HG02840 (cell line): ENCODE data around the gene CDR2L.
"Not testable (repeated sequence)": the region's sequence is repeated elsewhere in the genome, so short reads cannot be mapped to it uniquely, and the experiment has no call there.

Experiments used
- ATAC-seq: cut with Tn5 transposase; IDR thresholded peaks from one replicate; pipeline ENCODE4 v1.9.1; 2021; ENCODE audit warnings: mild to moderate bottlenecking, moderate library complexity, moderate number of reproducible peaks; ENCODE audit not compliant: unreplicated experiment, low FRiP score

CDR2L gene

DNA sequence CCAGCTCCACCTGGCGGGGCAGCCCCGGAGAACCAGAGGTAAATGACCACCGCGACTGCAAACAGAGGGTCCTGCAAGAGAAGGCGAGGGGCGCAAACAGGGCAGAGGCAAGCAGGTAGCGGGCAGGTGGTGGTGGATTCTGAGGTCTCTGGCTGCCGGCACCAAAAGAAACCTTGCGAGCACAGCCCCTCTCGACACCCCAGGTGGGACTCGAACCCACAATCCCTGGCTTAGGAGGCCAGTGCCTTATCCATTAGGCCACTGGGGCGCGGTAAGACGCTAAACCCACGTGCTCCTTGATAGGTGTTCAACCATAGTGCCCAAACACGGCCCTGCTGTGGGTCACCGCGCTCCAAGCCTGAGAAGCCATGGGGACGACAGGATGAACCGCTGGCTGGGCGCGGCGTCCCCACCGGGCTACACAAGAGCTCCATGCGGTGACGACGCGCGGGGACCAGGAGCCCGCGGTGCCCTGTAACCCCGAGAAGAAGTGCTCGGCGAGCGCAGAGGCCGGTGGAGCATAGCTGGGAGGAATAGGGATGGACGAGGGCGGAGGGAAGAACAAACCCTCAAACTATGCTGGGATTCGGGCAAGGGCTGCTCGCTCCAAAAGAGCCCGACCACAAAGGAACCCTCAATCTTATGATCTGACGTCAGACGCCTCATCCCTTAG is 46.9 kb downstream of the CDR2L start:
- peak; percentile 42 for ATAC-seq

DNA sequence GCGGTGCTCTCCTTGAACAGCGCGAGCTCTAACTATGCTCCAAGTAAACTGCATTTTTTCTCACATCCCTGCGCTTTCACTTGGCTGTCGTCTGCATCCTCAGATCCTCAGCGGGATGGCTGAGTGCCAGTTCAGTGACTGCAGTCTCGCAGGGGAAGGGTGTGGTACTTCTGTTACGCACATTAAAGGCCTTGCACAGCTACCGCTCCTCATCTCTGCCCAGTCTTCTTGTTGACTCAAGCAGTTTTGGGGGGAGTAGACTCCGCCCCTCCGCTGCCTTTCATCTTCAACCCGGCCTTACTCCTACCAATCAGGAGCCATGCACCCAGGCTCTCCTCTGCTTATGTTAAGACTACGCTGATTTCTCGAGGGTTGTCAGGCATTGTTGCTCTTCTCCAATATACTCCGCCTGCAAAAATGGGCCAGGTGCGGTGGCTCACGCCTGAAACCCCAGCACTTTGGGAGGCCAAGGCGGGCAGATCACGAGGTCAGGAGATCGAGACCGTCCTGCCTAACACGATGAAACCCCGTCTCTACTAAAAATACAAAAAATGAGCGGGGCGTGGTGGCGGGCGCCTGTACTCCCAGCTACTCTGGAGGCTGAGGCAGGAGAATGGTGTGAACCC is 49.3 kb downstream of the CDR2L start:
- no peak for ATAC-seq

DNA sequence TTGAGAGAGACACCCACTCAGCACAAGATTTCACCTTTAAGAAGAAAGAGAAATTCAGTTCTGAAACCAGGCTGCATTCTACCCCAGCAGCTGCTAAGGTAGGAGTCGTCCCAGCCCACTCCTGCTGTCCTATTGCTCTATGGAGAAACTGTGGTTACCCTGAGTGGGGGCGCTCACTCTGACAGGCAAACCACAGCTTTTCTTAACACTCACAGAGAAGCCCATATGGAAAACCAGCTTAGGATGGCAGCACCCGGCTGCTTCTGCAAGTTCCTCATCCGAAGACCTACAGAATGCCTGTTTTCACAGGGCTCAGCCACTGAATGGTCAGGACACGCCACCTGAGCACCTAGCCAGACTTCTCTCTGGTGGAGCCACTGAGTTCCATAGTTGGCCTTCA is 51.8 kb downstream of the CDR2L start:
- no peak for ATAC-seq

DNA sequence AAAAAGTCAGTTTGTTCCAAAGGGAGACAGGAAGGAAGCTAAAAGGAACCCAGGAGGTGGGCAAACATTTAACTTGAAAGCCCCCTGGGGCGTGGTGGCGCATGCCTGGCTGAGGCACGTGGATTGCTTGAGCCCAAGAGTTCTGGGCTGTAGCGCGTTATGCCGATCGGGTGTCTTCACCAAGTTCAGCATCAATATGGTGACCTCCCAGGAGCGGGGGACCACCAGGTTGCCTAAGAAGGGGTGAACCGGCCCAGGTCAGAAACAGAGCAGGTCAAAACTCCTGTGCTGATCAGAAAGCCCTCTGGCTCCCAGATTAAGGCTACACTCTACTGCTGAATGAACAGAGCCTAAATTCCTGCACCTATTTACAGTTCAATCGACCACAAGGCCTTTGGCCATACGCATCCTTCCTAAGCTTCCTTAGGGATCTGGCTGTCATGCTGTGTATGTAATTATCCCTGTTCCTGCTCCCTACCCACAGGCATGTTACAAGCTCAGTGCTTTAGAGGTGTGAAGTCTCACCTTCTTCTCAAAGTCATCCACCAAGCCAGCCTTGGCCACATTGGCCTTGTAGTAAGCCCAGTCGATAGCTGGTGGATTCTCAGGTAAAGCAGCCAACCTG is 54.3 kb downstream of the CDR2L start:
- no peak for ATAC-seq

DNA sequence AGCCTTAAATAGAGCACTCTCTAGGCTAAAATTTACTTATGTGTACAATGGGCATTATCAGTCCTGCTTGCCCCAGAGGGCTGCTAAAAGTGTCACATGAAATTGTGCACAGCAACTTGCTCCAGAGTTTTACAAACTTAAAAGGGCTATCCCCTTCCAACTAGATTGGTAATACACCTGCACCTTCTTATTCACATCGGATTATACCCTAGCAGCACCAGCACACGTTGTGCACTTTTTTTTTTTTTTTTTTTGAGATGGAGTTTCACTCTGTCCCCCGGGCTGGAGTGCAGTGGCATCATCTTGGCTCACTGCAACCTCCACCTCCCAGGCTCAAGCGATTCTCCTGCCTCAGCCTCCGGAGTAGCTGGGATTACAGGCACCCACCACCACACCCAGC is 56.4 kb downstream of the CDR2L start:
- not testable (repeated sequence) for ATAC-seq

DNA sequence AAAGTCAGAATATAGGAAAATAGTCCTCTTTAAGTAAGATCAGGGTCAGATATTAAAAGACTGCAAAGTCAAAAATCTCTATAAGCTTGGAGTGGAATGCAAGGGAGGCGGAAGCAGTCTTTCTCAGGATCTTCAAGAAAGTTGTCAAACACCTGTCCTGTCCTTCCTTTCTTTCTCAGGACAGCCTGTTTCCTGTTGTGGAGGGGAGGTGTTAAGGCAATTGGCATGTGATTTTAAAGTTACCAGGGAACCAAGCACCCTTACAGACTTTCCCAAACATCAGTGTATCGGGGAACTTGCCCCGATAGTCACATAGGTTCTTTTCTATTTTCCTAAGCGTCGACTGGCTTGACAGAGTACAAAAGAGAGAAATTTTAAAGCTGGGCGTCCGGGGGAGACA is 57.3 kb downstream of the CDR2L start:
- no peak for ATAC-seq

DNA sequence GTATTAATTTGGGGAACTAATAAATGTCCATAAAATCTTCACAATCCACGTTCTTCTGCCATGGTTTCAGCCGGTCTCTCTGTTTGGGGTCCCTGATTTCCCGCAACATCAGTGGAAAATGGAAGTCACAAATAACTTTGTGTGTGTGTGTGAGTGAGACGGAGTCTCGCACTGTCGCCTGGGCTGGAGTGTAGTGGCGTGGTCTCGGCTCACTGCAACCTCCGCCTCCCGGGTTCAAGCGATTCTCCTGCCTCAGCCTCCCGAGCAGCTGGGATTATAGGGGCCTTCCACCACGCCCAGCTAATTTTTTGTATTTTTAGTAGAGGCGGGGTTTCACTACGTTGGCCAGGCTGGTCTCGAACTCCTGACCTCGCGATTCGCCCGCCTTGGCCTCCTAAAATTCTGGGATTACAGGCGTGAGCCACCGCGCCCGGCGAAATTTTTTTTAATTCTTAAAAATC is 58.5 kb downstream of the CDR2L start:
- ATAC-seq, result not testable (repeated sequence)

DNA sequence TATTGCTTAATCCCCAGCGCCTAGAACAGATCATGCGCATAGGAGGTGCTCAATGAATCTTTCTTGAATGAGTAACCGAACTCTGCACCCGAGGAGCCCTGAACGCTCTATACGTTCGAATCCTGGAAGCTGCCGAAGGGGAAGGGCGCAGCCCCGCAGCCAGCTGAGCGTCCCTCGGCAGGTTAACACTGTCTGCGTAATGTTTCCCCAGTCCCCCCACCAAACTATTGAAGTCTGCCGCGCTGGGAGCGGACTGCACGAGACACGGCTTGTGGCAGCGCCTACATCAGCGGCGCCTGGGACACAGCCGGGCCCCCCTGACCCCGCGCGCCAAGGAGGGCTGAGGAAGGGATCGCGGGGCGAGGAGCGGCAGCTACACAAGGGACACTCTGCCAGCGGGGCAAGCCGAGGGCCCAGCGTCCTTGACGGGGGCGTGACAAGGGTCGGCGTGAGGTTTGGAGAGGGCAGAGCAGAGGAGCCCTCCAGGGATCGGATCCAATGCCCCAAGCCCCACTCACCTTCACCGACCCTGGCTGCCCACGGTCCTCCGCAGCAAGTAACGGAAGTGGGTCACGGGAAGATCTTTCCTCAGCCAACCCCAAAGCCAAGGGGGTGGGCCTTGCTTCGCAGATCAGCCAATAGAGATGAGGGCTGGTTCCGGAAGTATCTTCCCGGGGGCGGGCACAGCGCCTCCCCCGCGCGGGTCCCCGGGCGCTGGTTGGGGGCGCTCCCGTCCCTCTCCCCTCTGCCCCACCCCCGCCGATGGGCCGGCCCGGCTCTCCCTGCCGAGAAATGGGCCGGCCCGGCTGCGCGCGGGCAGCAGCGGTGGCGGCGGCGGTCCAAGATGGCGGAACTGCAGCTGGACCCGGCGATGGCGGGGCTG is 59.2 kb downstream of the CDR2L start, which contains the start of the genes ATP5PD and KCTD2:
ATP5PD (minus strand) TSS at position 563 of the 883 bp plus-strand sequence. CDS start 4,319 bp downstream, outside the sequence.
KCTD2 (plus strand) TSS at position 819 of the 883 bp plus-strand sequence; CDS start at position 845, 26 bp downstream.
- peak; percentile 94 for ATAC-seq

DNA sequence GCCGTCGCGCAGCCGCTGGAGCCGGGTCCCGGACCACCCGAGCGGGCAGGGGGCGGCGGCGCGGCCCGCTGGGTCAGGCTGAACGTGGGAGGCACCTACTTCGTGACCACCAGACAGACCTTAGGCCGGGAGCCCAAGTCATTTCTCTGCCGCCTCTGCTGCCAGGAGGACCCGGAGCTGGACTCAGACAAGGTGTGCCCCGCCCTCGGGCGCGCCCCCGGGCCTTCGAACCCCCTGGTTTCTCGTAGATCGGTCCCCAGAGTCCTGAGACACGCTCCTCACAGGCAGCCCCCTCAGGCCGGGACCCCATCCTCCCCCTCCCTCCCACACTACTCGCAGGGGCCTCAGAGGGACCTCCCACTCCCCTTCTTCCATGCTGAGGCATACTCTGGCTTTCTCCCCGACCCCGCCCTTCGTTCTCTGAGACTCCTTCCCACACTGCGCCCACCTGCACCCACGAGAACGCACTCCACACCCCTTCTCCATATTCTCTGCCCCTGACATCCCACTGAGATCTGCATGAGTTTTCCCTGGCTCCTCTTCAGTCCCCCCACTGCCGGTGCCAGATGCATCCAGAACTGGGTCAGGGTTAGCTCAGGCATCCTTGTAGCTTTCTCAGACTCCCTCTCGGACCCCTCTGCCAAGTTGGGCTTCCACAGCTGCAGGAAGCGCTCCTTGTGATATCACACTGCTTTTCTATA is 60.1 kb downstream of the CDR2L start:
- peak; percentile 9 for ATAC-seq

DNA sequence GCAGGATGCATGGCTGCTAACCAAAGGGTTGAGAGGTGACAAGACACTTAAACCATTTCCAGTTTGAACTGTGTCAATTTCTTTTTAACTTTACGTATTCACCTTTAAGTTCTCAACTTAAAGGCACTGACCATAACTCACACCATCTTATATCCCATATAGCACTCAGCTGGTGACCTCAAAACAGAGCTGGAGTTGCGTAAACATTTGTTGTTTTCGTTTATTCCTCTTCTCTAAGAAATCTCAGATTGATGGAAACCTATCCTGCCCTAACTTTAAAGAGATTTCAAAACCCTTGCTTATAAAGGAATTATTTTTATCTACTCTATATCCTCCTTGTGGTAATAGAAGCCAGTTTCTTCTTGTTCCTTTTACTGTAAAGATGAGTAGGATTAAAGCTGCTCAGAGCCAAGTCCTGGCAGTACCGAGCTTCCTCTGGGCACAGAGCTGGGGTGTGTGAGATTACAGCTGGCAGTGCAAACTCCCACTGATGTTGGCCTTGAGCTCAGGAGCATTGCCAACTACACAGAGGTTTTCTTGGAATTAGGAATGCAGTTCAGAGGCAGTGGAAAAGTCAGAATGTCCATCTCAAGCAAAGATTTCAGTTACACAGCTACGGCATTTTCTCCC is 60.9 kb downstream of the CDR2L start:
- ATAC-seq, result no peak

DNA sequence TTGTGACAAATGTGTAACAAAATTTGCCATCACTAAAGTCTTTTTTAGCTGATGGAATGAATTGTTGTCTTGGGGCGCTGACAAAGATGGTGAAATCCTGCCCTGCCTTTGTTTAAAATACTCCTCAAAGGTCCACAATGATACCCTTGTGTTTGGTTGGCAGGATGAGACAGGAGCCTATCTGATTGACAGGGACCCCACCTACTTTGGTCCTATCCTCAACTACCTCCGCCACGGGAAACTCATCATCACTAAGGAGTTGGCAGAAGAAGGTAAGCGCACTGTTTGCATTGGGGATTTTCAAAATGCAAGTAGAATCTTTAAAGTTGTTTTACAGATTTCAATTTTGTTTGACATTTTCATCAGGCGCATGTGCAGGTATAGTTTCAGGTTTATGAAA is 61.6 kb downstream of the CDR2L start:
- ATAC-seq, result no peak

DNA sequence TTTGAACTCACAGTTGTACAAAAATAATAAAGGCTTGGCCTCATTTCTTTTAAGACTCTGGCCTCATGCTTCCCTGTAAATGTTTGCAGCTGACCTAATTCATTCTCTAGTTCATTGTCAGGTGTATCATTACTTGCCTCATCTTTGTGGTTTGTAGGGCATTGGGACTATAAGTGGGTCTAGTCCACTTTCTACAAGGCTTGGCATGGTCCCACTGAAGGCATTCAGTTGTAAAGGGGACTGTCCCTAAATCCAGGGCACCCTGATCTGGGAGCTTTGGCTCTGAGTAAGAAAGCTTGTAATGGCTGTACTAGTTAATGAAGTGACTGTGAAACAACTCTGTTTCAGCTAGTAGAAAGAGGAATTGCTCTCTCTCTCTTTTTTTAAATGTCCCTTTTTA is 62.3 kb downstream of the CDR2L start:
- ATAC-seq, result no peak

DNA sequence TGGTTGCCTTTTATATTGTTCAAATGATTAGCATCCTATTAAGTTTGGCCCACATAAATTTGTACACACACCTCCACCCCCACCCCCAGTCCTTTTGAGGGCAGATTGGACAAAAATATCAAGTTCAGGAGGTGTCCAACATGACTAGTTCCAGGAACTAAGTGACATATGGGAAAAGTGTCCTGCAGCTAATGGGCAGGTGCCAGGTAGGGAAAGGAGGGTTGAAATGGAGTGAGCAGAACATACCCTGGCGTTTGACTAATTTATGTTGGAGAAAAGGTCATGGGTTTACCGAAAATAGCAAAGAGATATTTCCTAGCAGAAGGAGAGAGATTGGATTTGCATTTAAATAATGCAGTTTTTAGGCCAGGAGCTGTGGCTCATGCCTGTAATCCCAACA is 64.5 kb downstream of the CDR2L start:
- no peak for ATAC-seq
